NCI-H446 (cell line): ENCODE measurements around the gene GPC3.

Experiments used
- DNase-seq, 2 experiments: peaks; one replicate each; lab custom pipeline; 2025; lab: John Stamatoyannopoulos, UW

Gene GPC3

GRCh38 chrX:133884430-133885394 is 100.7 kb downstream of the GPC3 start:
- no peak for DNase-seq

- DNase-seq, result no peak
These were observed 103.5 kb downstream of the GPC3 start for GRCh38 chrX:133881893-133882292.

GRCh38 chrX:133881007-133881406 is 104.4 kb downstream of the GPC3 start:
- DNase-seq, result no peak

- DNase-seq, result no peak
These were observed 105.4 kb downstream of the GPC3 start for GRCh38 chrX:133880032-133880443.

GRCh38 chrX:133878710-133879109 is 106.7 kb downstream of the GPC3 start:
- DNase-seq, result no peak

GRCh38 chrX:133876646-133877045 is 108.7 kb downstream of the GPC3 start:
- DNase-seq, result no peak

GRCh38 chrX:133869270-133869669 is 116.1 kb downstream of the GPC3 start:
- DNase-seq, result no peak

- DNase-seq, result no peak
These were observed 116.7 kb downstream of the GPC3 start for GRCh38 chrX:133868682-133869081.

GRCh38 chrX:133868250-133868649 is 117.1 kb downstream of the GPC3 start:
- DNase-seq, result no peak

GRCh38 chrX:133865761-133866471 is 119.5 kb downstream of the GPC3 start:
- no peak for DNase-seq

GRCh38 chrX:133864236-133864635 is 121.2 kb downstream of the GPC3 start:
- DNase-seq, result no peak

- DNase-seq, result peak; percentile 19 to 29
These were observed 125.5 kb downstream of the GPC3 start for GRCh38 chrX:133859860-133860259.

GRCh38 chrX:133859336-133859735 is 126.1 kb downstream of the GPC3 start:
- no peak for DNase-seq

GRCh38 chrX:133857640-133858269 is 127.6 kb downstream of the GPC3 start:
- no peak for DNase-seq

- DNase-seq, result no peak
These were observed 128.6 kb downstream of the GPC3 start for GRCh38 chrX:133856819-133857218.

- no peak for DNase-seq
These were observed 131.1 kb downstream of the GPC3 start for GRCh38 chrX:133854290-133854689.

- DNase-seq, result no peak
These were observed 132.5 kb downstream of the GPC3 start for GRCh38 chrX:133852837-133853356.

- DNase-seq, result no peak
These were observed 133.0 kb downstream of the GPC3 start for GRCh38 chrX:133852401-133852800.

- DNase-seq, result no peak
These were observed 135.0 kb downstream of the GPC3 start for GRCh38 chrX:133850399-133850798.

- DNase-seq, result no peak
These were observed 135.7 kb downstream of the GPC3 start for GRCh38 chrX:133849676-133850075.

- DNase-seq, result no peak
These were observed 137.9 kb downstream of the GPC3 start for GRCh38 chrX:133847340-133847994.

GRCh38 chrX:133846311-133846710 is 139.1 kb downstream of the GPC3 start:
- no peak for DNase-seq
